A549 (cell line): ENCODE measurements around the gene TRPV4. TPM values are rescaled to one million over a fixed set of nuclear protein-coding genes. Genes with fewer than 3 reads are reported as not detected.

Experiments
- ATAC-seq, 2 experiments: fragments of 200-7000 bp in 1 of 2; fragments of >200 bp in 1 of 2; cut with Nextera tagmentation in 1 of 2; cut with Tn5 transposase in 1 of 2; 3 replicates each; pipeline versions ENCODE4 v1.8.0 to v1.9.1; 2018 to 2020; ENCODE audit warnings: mild to moderate bottlenecking in 1 of 2, moderate library complexity in 1 of 2
- CTCF ChIA-PET: fragments of 300-600 bp; sonication (Branson Sonifier 250); formaldehyde crosslinking; extraction: SDS; loops from one replicate; lab custom pipeline; 2021; ENCODE audit warnings: antibody characterized with exemption, inconsistent platforms; lab: Yijun Ruan, JAX
- POLR2A ChIA-PET: fragments of 350-600 bp; formaldehyde crosslinking; extraction: SDS; loops from one replicate; lab custom pipeline; 2021; ENCODE audit warnings: antibody characterized with exemption, inconsistent platforms; lab: Yijun Ruan, JAX
- DNase-seq, 2 experiments: peaks; one replicate each; pipeline versions ENCODE4 v3.0.0 to v3.0.0-alpha.2; 2011 to 2016; ENCODE audit warnings: low read depth in 1 of 2, low spot score in 1 of 2
- FAIRE-seq: peaks from 2 replicates; lab custom pipeline; 2011; peaks lifted over from hg19 to GRCh38; lab: Jason Lieb, UNC
- H3K27ac ChIP-seq, 2 experiments: fragments of >200 bp; sonication (Bioruptor Twin); formaldehyde crosslinking; 3 replicates each; pipeline ENCODE4 v1.5.1; 2016 to 2017
- H3K4me1 ChIP-seq: fragments of >200 bp; sonication (Bioruptor Twin); formaldehyde crosslinking; 3 replicates; pipeline ENCODE4 v1.6.1; 2016
- H3K4me2 ChIP-seq: fragments of >200 bp; sonication (Bioruptor Twin); formaldehyde crosslinking; 3 replicates; pipeline ENCODE4 v1.6.1; 2016
- H3K4me3 ChIP-seq: fragments of >200 bp; sonication (Bioruptor Twin); formaldehyde crosslinking; 3 replicates; pipeline ENCODE4 v1.5.1; 2016
- H3K9me3 ChIP-seq: fragments of >200 bp; sonication (Bioruptor Twin); formaldehyde crosslinking; 3 replicates; pipeline ENCODE4 v1.6.1; 2016
- FOSB ChIP-seq: fragments of 250-450 bp; sonication (Bioruptor Pico); IDR thresholded peaks from 2 replicates; pipeline ENCODE4 v1.5.0; 2020; ENCODE audit warnings: mild to moderate bottlenecking, moderate library complexity
- FOSL2 ChIP-seq, 2 experiments: fragments of 450-650 bp in 1 of 2; fragments of >200 bp in 1 of 2; sonication (Bioruptor Twin) in 1 of 2; formaldehyde crosslinking; IDR thresholded peaks; 2 replicates each; pipeline versions ENCODE4 v1.5.0 to v1.6.1; 2016 to 2020; ENCODE audit warnings: mild to moderate bottlenecking in 1 of 2, moderate library complexity in 1 of 2
- FOXS1 ChIP-seq: fragments of 250-450 bp; sonication (Bioruptor Pico); IDR thresholded peaks from 2 replicates; pipeline ENCODE4 v1.5.0; 2020; ENCODE audit warnings: mild to moderate bottlenecking, moderate library complexity
- HEYL ChIP-seq: fragments of 250-450 bp; sonication (Bioruptor Pico); IDR thresholded peaks from 2 replicates; pipeline ENCODE4 v1.8.0; 2021; ENCODE audit warnings: mild to moderate bottlenecking, moderate library complexity
- HOXB13 ChIP-seq: fragments of 250-450 bp; sonication (Bioruptor Pico); IDR thresholded peaks from 2 replicates; pipeline ENCODE4 v1.5.0; 2020; ENCODE audit warnings: low read depth, mild to moderate bottlenecking, moderate library complexity
- HOXB5 ChIP-seq: fragments of 250-450 bp; sonication (Bioruptor Pico); IDR thresholded peaks from 2 replicates; pipeline ENCODE4 v1.5.0; 2020; ENCODE audit warnings: mild to moderate bottlenecking, moderate library complexity
- JUN ChIP-seq, 2 experiments: fragments of >200 bp; sonication (Bioruptor Twin); formaldehyde crosslinking; IDR thresholded peaks; 2 replicates in 1 of 2; 3 replicates in 1 of 2; pipeline ENCODE4 v1.6.1; 2016 to 2017
- MAFK ChIP-seq: fragments of 450-650 bp; IDR thresholded peaks from 2 replicates; pipeline ENCODE4 v1.6.1; 2014; ENCODE audit not compliant: partially characterized antibody
- MAZ ChIP-seq: fragments of 150-350 bp; IDR thresholded peaks from 2 replicates; pipeline ENCODE4 v1.6.1; 2014; ENCODE audit warnings: antibody characterized with exemption, low read depth, low read length, borderline replicate concordance
- RAD21 ChIP-seq, 2 experiments: fragments of >200 bp in 1 of 2; sonication (Bioruptor Twin) in 1 of 2; formaldehyde crosslinking in 1 of 2; IDR thresholded peaks in 1 of 2; conservative IDR thresholded peaks in 1 of 2; 2 replicates in 1 of 2; 3 replicates in 1 of 2; pipeline ENCODE4 v1.6.1; 2012 to 2018; ENCODE audit warnings: inconsistent platforms in 1 of 2
- RNF2 ChIP-seq: fragments of 200-600 bp; sonication (generic); IDR thresholded peaks from 2 replicates; pipeline ENCODE4 v1.6.1; 2016; ENCODE audit warnings: low read depth, mild to moderate bottlenecking, antibody characterized with exemption, moderate library complexity, borderline replicate concordance
- TFCP2L1 ChIP-seq: fragments of 250-450 bp; sonication (Bioruptor Pico); IDR thresholded peaks from 2 replicates; pipeline ENCODE4 v1.5.0; 2021; ENCODE audit warnings: mild to moderate bottlenecking
- ZFP36 ChIP-seq: fragments of 450-650 bp; IDR thresholded peaks from 2 replicates; pipeline ENCODE4 v1.6.1; 2014; ENCODE audit warnings: borderline replicate concordance; ENCODE audit not compliant: partially characterized antibody
- ZNF302 ChIP-seq: fragments of 250-450 bp; sonication (Bioruptor Pico); IDR thresholded peaks from 2 replicates; pipeline ENCODE4 v1.9.0; 2021; ENCODE audit warnings: inconsistent platforms, mild to moderate bottlenecking, moderate library complexity
- WGBS: methylation state at CpG from one replicate; pipeline ENCODE4 v1.1.6; 2017; ENCODE audit errors: missing lambda C conversion rate; 5-methylcytosine and 5-hydroxymethylcytosine counted together
- polyA plus RNA-seq, 4 experiments: library from polyadenylated mRNA; depleted of rRNA in 3 of 4; stranded (reverse); fragments of >200 nt; fragmentation: RNase III in 1 of 4; extraction: RNeasy Plus Mini Kit Qiagen cat#74134 plus additional on column Dnase treatment in 1 of 4; gene quantifications; 2 replicates in 3 of 4; 3 replicates in 1 of 4; pipeline ENCODE4 v1.2.3, GENCODE V29; 2011 to 2017
- TF ChIP-seq, protein P1 (sequence below): IDR thresholded peaks from 2 replicates; pipeline ENCODE4 v1.6.1; 2012
- TF ChIP-seq, protein P2 (sequence below): fragments of 150-350 bp; IDR thresholded peaks from 2 replicates; pipeline ENCODE4 v1.6.1; 2014; ENCODE audit warnings: low read depth, mild to moderate bottlenecking, low read length
- TF ChIP-seq, protein P3 (sequence below): IDR thresholded peaks from 2 replicates; pipeline ENCODE4 v1.6.1; 2012
- TF ChIP-seq, protein P4 (sequence below): fragments of >200 bp; sonication (Bioruptor Twin); formaldehyde crosslinking; IDR thresholded peaks from 3 replicates; pipeline ENCODE4 v1.5.1; 2016

TRPV4 gene
- polyA plus RNA-seq, 2 of the 4 experiments (the other 2 are of a cell fraction): 0.15 to 0.37 TPM

DNA sequence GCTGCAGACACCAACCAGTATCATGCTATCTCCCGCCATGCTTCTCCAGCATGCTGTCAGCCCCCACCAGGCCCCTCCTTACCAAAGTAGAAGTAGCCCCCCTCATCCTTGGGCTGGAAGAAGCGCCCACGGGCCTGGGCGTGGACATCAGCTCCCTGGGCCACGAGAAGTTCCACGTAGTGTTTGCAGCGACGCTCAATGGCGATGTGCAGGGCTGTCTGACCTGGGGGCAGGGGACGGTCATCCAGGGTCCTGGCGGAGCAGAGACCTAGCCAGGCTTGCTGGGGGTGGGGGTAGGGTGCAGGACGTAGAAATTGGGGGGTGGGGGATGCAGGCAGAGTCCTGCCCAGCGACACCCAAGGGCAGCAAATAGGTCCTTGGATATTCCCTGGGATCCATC is 32.7 kb downstream of the TRPV4 start:
- POLR2A ChIA-PET: no interaction called here
- WGBS: 76% methylated on average over 5 of the region's 13 CpGs

DNA sequence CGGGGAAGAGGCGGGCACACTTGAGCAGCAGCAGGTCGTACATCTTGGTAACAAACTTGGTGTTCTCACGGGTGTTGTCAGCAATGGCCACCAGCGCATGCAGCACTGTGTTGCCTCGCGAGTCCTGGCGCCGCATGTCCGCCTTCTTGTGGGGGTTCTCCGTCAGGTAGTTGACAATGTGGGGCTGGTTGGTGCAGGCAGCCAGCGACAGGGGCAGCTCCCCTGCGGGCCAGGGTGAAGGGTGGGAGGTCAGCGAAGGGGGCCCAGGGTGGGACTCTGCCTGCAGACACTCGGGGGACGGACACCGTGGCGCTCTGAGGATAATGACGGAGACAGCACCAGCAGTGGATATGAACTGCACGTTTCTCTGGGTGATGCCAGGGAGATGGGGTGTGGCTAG is 34.5 kb downstream of the TRPV4 start:
- Histone ChIP-seq H3K9me3 (no peaks in the 10 kb centered on the region), H3K4me2 (no peak overlapping the region), H3K4me1 (peaks cover 9% of the 10 kb centered on the region; the same call in 2 of the 3 replicates), H3K27ac (no peak overlapping the region), H3K4me3 (no peak overlapping the region)
- CTCF ChIA-PET: interaction anchor here (0.7 to 5.9 kb wide), 6 partner anchors 8 to 84 kb away, joined by 3 to 25 read pairs (median 4); no protein-coding TSS in a partner anchor
- ATAC-seq (no peak), DNase-seq (no peak), FAIRE-seq (no peak)
- POLR2A ChIA-PET: no interaction called here
- WGBS: 65% methylated on average over 17 of the region's 20 CpGs
- no peak for TF ChIP-seq MAZ
- no peak for TF ChIP-seq TFCP2L1 (CRISPR knock-in tag)

More for the DNA sequence above, 32.7 kb downstream of the TRPV4 start:
- Histone ChIP-seq H3K4me2 (no peak overlapping the region), H3K4me1 (no peaks in the 10 kb centered on the region), H3K27ac (no peak overlapping the region), H3K4me3 (no peak overlapping the region), H3K9me3 (no peaks in the 10 kb centered on the region)
- ATAC-seq: no peak
- CTCF ChIA-PET: interaction anchor here (1.8 to 5.9 kb wide), 2 partner anchors 45 to 203 kb away, joined by 4 to 25 read pairs; no protein-coding TSS in a partner anchor
- FAIRE-seq: no peak
- DNase-seq: no peak
- TF ChIP-seq, protein P1, sequence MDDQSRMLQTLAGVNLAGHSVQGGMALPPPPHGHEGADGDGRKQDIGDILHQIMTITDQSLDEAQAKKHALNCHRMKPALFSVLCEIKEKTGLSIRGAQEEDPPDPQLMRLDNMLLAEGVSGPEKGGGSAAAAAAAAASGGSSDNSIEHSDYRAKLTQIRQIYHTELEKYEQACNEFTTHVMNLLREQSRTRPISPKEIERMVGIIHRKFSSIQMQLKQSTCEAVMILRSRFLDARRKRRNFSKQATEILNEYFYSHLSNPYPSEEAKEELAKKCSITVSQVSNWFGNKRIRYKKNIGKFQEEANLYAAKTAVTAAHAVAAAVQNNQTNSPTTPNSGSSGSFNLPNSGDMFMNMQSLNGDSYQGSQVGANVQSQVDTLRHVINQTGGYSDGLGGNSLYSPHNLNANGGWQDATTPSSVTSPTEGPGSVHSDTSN: no peak
- TF ChIP-seq, protein P2, sequence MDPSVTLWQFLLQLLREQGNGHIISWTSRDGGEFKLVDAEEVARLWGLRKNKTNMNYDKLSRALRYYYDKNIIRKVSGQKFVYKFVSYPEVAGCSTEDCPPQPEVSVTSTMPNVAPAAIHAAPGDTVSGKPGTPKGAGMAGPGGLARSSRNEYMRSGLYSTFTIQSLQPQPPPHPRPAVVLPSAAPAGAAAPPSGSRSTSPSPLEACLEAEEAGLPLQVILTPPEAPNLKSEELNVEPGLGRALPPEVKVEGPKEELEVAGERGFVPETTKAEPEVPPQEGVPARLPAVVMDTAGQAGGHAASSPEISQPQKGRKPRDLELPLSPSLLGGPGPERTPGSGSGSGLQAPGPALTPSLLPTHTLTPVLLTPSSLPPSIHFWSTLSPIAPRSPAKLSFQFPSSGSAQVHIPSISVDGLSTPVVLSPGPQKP: no peak
- TF ChIP-seq FOSL2 (IDR thresholded peaks at IDR 0.05): no peak
- TF ChIP-seq FOSL2 (CRISPR knock-in tag; IDR thresholded peaks at IDR 0.05): no peak
- TF ChIP-seq HOXB13 (CRISPR knock-in tag): no peak
- no peak for TF ChIP-seq RNF2
- TF ChIP-seq, all 56 proteins: peak for 0

DNA sequence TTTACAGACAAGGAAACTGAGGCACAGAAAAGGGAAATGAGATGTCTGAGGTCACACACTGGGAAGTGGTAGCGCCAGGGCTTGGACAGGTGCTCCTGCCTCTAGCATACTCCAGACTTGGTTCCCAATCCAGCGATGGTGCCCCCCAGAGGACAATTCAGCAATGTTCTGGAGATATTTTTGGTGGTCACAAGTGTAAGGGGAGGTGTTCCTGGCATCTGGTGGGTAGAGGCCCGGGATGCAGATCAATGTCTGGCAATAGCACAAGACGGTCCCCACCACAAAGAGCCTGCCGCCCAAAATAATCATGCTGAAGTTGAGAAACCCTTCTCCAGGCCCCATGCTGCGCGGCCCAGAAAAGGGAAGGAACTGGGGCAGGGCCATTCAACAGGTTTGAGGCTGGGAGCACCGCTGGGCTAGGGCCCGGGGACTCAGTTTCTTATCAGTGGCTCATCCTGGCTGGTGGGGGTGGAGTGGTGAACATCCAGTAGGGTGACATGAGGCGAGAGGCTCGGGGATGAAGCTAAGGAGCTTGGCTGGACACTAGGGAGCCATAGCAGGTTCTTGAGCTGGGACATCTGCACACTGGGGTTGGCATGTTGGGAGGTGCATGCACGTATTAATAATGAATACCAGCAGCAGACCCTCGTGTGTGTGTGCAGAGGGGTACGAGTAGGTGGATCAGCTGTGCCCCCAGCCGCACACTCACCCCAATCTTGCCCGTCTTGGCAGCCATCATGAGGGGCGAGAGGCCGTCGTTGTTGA is 35.1 kb downstream of the TRPV4 start:
- no peak overlapping the region for H3K4me3 ChIP-seq
- WGBS: 58% methylated on average over 19 of the region's 19 CpGs
- ATAC-seq (peak in 1 of 2 experiments; percentile 78; a peak in 3 of 6 replicates), DNase-seq (peak in 1 of 2 experiments; percentile 46), FAIRE-seq (peak; percentile 51)
- no peak overlapping the region for H3K4me2 ChIP-seq
- no peak overlapping the region for H3K27ac ChIP-seq
- peaks cover 9% of the 10 kb centered on the region; the same call in 2 of the 3 replicates for H3K4me1 ChIP-seq
- ChIA-PET CTCF (interaction anchor here (0.7 to 5.9 kb wide), 5 partner anchors 23 to 245 kb away, joined by 3 to 25 read pairs (median 3); no protein-coding TSS in a partner anchor), POLR2A (no interaction called here)
- no peak for TF ChIP-seq HEYL (CRISPR knock-in tag)
- TF ChIP-seq MAFK: no peak
- TF ChIP-seq HOXB5 (CRISPR knock-in tag): no peak
- TF ChIP-seq, protein P3, sequence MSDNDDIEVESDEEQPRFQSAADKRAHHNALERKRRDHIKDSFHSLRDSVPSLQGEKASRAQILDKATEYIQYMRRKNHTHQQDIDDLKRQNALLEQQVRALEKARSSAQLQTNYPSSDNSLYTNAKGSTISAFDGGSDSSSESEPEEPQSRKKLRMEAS: no peak
- TF ChIP-seq ZFP36: peak; percentile 81
- no peak for TF ChIP-seq FOXS1 (CRISPR knock-in tag)
- no peak for TF ChIP-seq JUN (IDR thresholded peaks at IDR 0.05)
- no peak for TF ChIP-seq ZNF302 (CRISPR knock-in tag)
- TF ChIP-seq RAD21 (conservative IDR thresholded peaks at IDR 0.05 in 1 of 2, IDR thresholded peaks at IDR 0.05 in 1 of 2): peak in 1 of 2 experiments; percentile 12; a peak in 1 of 5 replicates
- no peak for TF ChIP-seq FOSB
- TF ChIP-seq, protein P4, sequence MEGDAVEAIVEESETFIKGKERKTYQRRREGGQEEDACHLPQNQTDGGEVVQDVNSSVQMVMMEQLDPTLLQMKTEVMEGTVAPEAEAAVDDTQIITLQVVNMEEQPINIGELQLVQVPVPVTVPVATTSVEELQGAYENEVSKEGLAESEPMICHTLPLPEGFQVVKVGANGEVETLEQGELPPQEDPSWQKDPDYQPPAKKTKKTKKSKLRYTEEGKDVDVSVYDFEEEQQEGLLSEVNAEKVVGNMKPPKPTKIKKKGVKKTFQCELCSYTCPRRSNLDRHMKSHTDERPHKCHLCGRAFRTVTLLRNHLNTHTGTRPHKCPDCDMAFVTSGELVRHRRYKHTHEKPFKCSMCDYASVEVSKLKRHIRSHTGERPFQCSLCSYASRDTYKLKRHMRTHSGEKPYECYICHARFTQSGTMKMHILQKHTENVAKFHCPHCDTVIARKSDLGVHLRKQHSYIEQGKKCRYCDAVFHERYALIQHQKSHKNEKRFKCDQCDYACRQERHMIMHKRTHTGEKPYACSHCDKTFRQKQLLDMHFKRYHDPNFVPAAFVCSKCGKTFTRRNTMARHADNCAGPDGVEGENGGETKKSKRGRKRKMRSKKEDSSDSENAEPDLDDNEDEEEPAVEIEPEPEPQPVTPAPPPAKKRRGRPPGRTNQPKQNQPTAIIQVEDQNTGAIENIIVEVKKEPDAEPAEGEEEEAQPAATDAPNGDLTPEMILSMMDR: peak; percentile 30; the same call in 2 of the 3 replicates
- no peaks in the 10 kb centered on the region for H3K9me3 ChIP-seq
